Hepatocyte (in vitro differentiated cells): ENCODE data around the gene SGMS1.

Source experiments
- CTCF ChIP-seq: fragments of 200-600 bp; sonication (generic); IDR thresholded peaks from 2 replicates; pipeline ENCODE4 v1.5.1; 2016; ENCODE audit warnings: antibody characterized with exemption, mild to moderate bottlenecking; ENCODE audit not compliant: poor library complexity
- EZH2 ChIP-seq: fragments of 200-600 bp; sonication (generic); IDR thresholded peaks from 2 replicates; pipeline ENCODE4 v1.6.1; 2016; ENCODE audit warnings: antibody characterized with exemption, mild to moderate bottlenecking, borderline replicate concordance

GRCh38 chr10:50529660-50530059 is 94.1 kb downstream of the SGMS1 start:
- no peak for TF ChIP-seq CTCF
- TF ChIP-seq EZH2 = no peak
